Progenitor cell of endocrine pancreas (in vitro differentiated cells): Measurements from ENCODE around the gene DLGAP4. TPM values are rescaled to one million over a fixed set of nuclear protein-coding genes. Genes with fewer than 3 reads are reported as not detected.
"Not testable (repeated sequence)": the region's sequence is repeated elsewhere in the genome, so short reads cannot be mapped to it uniquely, and the experiment has no call there.

Source experiments
- DNase-seq: peaks from one replicate; pipeline ENCODE4 v3.0.0; 2021; ENCODE audit warnings: low spot score; ENCODE audit not compliant: unreplicated experiment
- H3K27ac Mint-ChIP-seq: 2 replicates; pipeline ENCODE4 v1.8.0; 2021; ENCODE audit warnings: mild to moderate bottlenecking, moderate library complexity, mixed read lengths
- H3K27me3 Mint-ChIP-seq: 2 replicates; pipeline ENCODE4 v1.8.0; 2021; ENCODE audit warnings: mixed read lengths
- H3K36me3 Mint-ChIP-seq: 2 replicates; pipeline ENCODE4 v1.8.0; 2022; ENCODE audit warnings: mixed read lengths; ENCODE audit not compliant: insufficient read depth
- H3K4me1 Mint-ChIP-seq: 2 replicates; pipeline ENCODE4 v1.8.0; 2021; ENCODE audit warnings: low read depth, mixed read lengths
- H3K4me3 Mint-ChIP-seq: 2 replicates; pipeline ENCODE4 v1.8.0; 2021; ENCODE audit warnings: low read depth, mild to moderate bottlenecking, moderate library complexity, mixed read lengths
- H3K9me3 Mint-ChIP-seq: 2 replicates; pipeline ENCODE4 v1.8.0; 2021; ENCODE audit warnings: low read depth, mixed read lengths
- CTCF ChIP-seq: fragments of 200-600 bp; sonication (generic); IDR thresholded peaks from one replicate; pipeline ENCODE4 v1.5.0; 2021; ENCODE audit warnings: antibody characterized with exemption, mild to moderate bottlenecking; ENCODE audit not compliant: unreplicated experiment
- total RNA-seq: library from RNA; stranded (reverse); gene quantifications from 2 replicates; pipeline ENCODE4 v1.2.1, GENCODE V29; 2021

The DLGAP4 gene
- total RNA-seq, 1 donor from 2014 or later = 109 TPM

- H3K9me3 Mint-ChIP-seq = no peaks in the 10 kb centered on the region
- H3K27ac Mint-ChIP-seq = no peak overlapping the region
- H3K27me3 Mint-ChIP-seq = no peaks in the 10 kb centered on the region
- H3K4me1 Mint-ChIP-seq = no peaks in the 10 kb centered on the region
- H3K36me3 Mint-ChIP-seq = peaks cover 19% of the 10 kb centered on the region
- no peak overlapping the region for H3K4me3 Mint-ChIP-seq
- no peak for DNase-seq
- TF ChIP-seq CTCF = no peak
Measured at GRCh38 chr20:36507746-36508145, 201.6 kb downstream of the DLGAP4 start.

- Mint-ChIP-seq H3K36me3 (peaks cover 17% of the 10 kb centered on the region), H3K9me3 (no peaks in the 10 kb centered on the region)
- no peak for TF ChIP-seq CTCF
Measured at GRCh38 chr20:36519012-36519719, 213.0 kb downstream of the DLGAP4 start.

GRCh38 chr20:36519944-36520343 lies 213.8 kb downstream of the DLGAP4 start:
- Mint-ChIP-seq H3K27me3 (no peaks in the 10 kb centered on the region), H3K27ac (no peak overlapping the region), H3K9me3 (no peaks in the 10 kb centered on the region), H3K4me3 (no peak overlapping the region), H3K36me3 (peaks cover 15% of the 10 kb centered on the region), H3K4me1 (no peaks in the 10 kb centered on the region)
- DNase-seq = no peak
- TF ChIP-seq CTCF = no peak

More at GRCh38 chr20:36519012-36519719, 213.0 kb downstream of the DLGAP4 start:
- no peak for DNase-seq
- no peaks in the 10 kb centered on the region for H3K27me3 Mint-ChIP-seq
- no peak overlapping the region for H3K27ac Mint-ChIP-seq
- no peaks in the 10 kb centered on the region for H3K4me1 Mint-ChIP-seq
- no peak overlapping the region for H3K4me3 Mint-ChIP-seq

GRCh38 chr20:36521526-36521925 lies 215.4 kb downstream of the DLGAP4 start:
- Mint-ChIP-seq H3K4me3 (no peak overlapping the region), H3K4me1 (no peaks in the 10 kb centered on the region), H3K36me3 (peaks cover 13% of the 10 kb centered on the region), H3K27ac (peak overlapping the region; percentile 2), H3K27me3 (no peaks in the 10 kb centered on the region), H3K9me3 (no peaks in the 10 kb centered on the region)
- DNase-seq = no peak
- TF ChIP-seq CTCF = no peak

GRCh38 chr20:36522412-36522811 lies 216.3 kb downstream of the DLGAP4 start:
- H3K9me3 Mint-ChIP-seq, DNase-seq, H3K4me1 Mint-ChIP-seq, H3K4me3 Mint-ChIP-seq, H3K27ac Mint-ChIP-seq, H3K27me3 Mint-ChIP-seq: not testable (repeated sequence)
- H3K36me3 Mint-ChIP-seq = peaks cover 16% of the 10 kb centered on the region

- H3K9me3 Mint-ChIP-seq = no peaks in the 10 kb centered on the region
- no peak for TF ChIP-seq CTCF
- H3K4me1 Mint-ChIP-seq = no peaks in the 10 kb centered on the region
- no peak for DNase-seq
- H3K27me3 Mint-ChIP-seq = no peaks in the 10 kb centered on the region
- H3K36me3 Mint-ChIP-seq = peaks cover 16% of the 10 kb centered on the region
- H3K4me3 Mint-ChIP-seq = no peak overlapping the region
- peak overlapping the region; percentile 16 for H3K27ac Mint-ChIP-seq
Measured at GRCh38 chr20:36523341-36523740, 217.2 kb downstream of the DLGAP4 start.
